H1 (cell line): ENCODE measurements around the gene ST8SIA5. TPM values are rescaled to one million over a fixed set of nuclear protein-coding genes. Genes with fewer than 3 reads are reported as not detected.

Experiments
- CTCF ChIA-PET: fragments of 300-600 bp; sonication (Branson Sonifier 250); formaldehyde crosslinking; loops from one replicate; lab custom pipeline; 2021; ENCODE audit not compliant: partially characterized antibody; lab: Charles Lee
- POLR2A ChIA-PET: fragments of 300-600 bp; sonication (Branson Sonifier 250); formaldehyde crosslinking; loops from one replicate; lab custom pipeline; 2021; ENCODE audit warnings: inconsistent platforms; ENCODE audit not compliant: partially characterized antibody; lab: Charles Lee
- DNase-seq, 2 experiments: peaks; one replicate each; pipeline versions ENCODE4 v3.0.0 to v3.0.0-alpha.2; 2010 to 2022; ENCODE audit warnings: low spot score in 2 of 2, low read depth in 1 of 2, mixed read lengths in 1 of 2
- FAIRE-seq: peaks from 2 replicates; lab custom pipeline; 2011; peaks lifted over from hg19 to GRCh38; lab: Jason Lieb, UNC
- H2AFZ ChIP-seq: 2 replicates; pipeline ENCODE4 v1.8.1; 2012; ENCODE audit warnings: low read length, inconsistent platforms
- H2AK5ac ChIP-seq: 2 replicates; pipeline ENCODE4 v1.6.1; 2013; ENCODE audit warnings: low read depth, low read length
- H2BK120ac ChIP-seq: replicated peaks from 2 replicates; pipeline ENCODE3; 2013; ENCODE audit warnings: low read depth, low read length, inconsistent platforms
- H2BK12ac ChIP-seq: 2 replicates; pipeline ENCODE4 v1.6.1; 2013; ENCODE audit warnings: low read depth, low read length
- H2BK15ac ChIP-seq: 2 replicates; pipeline ENCODE4 v1.6.1; 2013; ENCODE audit warnings: low read length
- H2BK20ac ChIP-seq: 2 replicates; pipeline ENCODE4 v1.6.1; 2013; ENCODE audit warnings: low read length
- H2BK5ac ChIP-seq: 2 replicates; pipeline ENCODE4 v1.6.1; 2013; ENCODE audit warnings: low read depth, low read length
- H3K14ac ChIP-seq: 2 replicates; pipeline ENCODE4 v1.6.1; 2013; ENCODE audit warnings: inconsistent platforms; ENCODE audit not compliant: insufficient read length
- H3K18ac ChIP-seq: 2 replicates; pipeline ENCODE4 v1.6.1; 2013; ENCODE audit warnings: low read length; ENCODE audit errors: extremely low read depth
- H3K23ac ChIP-seq: 2 replicates; pipeline ENCODE4 v1.6.1; 2013; ENCODE audit warnings: inconsistent platforms; ENCODE audit not compliant: insufficient read length
- H3K23me2 ChIP-seq: 2 replicates; pipeline ENCODE4 v1.6.1; 2013; ENCODE audit warnings: low read depth, low read length
- H3K27ac ChIP-seq: 2 replicates; pipeline ENCODE4 v1.6.1; 2011; ENCODE audit warnings: low read depth, low read length, inconsistent platforms
- H3K27me3 ChIP-seq, 4 experiments: replicated peaks in 1 of 4; 1 replicate in 1 of 4; 2 replicates in 3 of 4; pipeline versions ENCODE4 v1.6.1 to v1.8.1; 2011 to 2013; ENCODE audit warnings: low read length in 3 of 4, mild to moderate bottlenecking in 3 of 4, inconsistent platforms in 2 of 4, mixed read lengths in 2 of 4, moderate library complexity in 1 of 4; ENCODE audit not compliant: control insufficient read depth in 3 of 4, insufficient read depth in 3 of 4; ENCODE audit errors: extremely low read depth in 1 of 4
- H3K36me3 ChIP-seq, 4 experiments: 2 replicates each; pipeline versions ENCODE4 v1.6.1 to v1.8.1; 2011 to 2013; ENCODE audit warnings: mild to moderate bottlenecking in 4 of 4, low read length in 3 of 4, moderate library complexity in 2 of 4, control low read depth in 1 of 4, inconsistent platforms in 1 of 4; ENCODE audit not compliant: insufficient read depth in 4 of 4, control insufficient read depth in 2 of 4
- H3K4ac ChIP-seq: replicated peaks from 2 replicates; pipeline ENCODE3; 2013; ENCODE audit warnings: low read length, low read depth, mixed read lengths, inconsistent platforms; ENCODE audit not compliant: insufficient read length
- H3K4me1 ChIP-seq, 4 experiments: replicated peaks in 1 of 4; 1 replicate in 1 of 4; 2 replicates in 3 of 4; pipeline versions ENCODE4 v1.6.1 to v1.8.1; 2011 to 2013; ENCODE audit warnings: low read length in 3 of 4, inconsistent platforms in 2 of 4, mixed read lengths in 1 of 4; ENCODE audit not compliant: insufficient read depth in 4 of 4, control insufficient read depth in 3 of 4
- H3K4me2 ChIP-seq, 2 experiments: 2 replicates each; pipeline versions ENCODE4 v1.6.1 to v1.8.1; 2011 to 2013; ENCODE audit warnings: low read depth in 2 of 2, low read length in 2 of 2, control low read depth in 1 of 2, inconsistent platforms in 1 of 2, mild to moderate bottlenecking in 1 of 2; ENCODE audit not compliant: insufficient read depth in 1 of 2
- H3K4me3 ChIP-seq, 4 experiments: fragments of 200-600, 300-600 bp in 1 of 4; sonication (generic), shearing (Covaris generic), sonication (Bioruptor Twin) in 1 of 4; 2 replicates each; pipeline versions ENCODE4 v1.5.1 to v1.8.1; 2011 to 2016; ENCODE audit warnings: low read length in 4 of 4, low read depth in 3 of 4, control low read depth in 2 of 4, inconsistent platforms in 2 of 4, mild to moderate bottlenecking in 2 of 4, mixed read lengths in 1 of 4, moderate library complexity in 1 of 4; ENCODE audit not compliant: insufficient read depth in 2 of 4; ENCODE audit errors: extremely low read depth in 1 of 4
- H3K56ac ChIP-seq: replicated peaks from 2 replicates; pipeline ENCODE3; 2013; ENCODE audit warnings: low read depth, mild to moderate bottlenecking, mixed read lengths, low read length, inconsistent platforms; ENCODE audit not compliant: insufficient read length
- H3K79me1 ChIP-seq: 2 replicates; pipeline ENCODE4 v1.6.1; 2013; ENCODE audit warnings: low read depth, low read length, control low read depth
- H3K79me2 ChIP-seq, 2 experiments: 2 replicates each; pipeline versions ENCODE4 v1.6.1 to v1.8.1; 2012 to 2013; ENCODE audit warnings: low read length in 2 of 2, mild to moderate bottlenecking in 2 of 2, inconsistent platforms in 1 of 2; ENCODE audit not compliant: insufficient read depth in 2 of 2, control insufficient read depth in 1 of 2
- H3K9ac ChIP-seq, 4 experiments: replicated peaks in 1 of 4; 1 replicate in 1 of 4; 2 replicates in 3 of 4; pipeline versions ENCODE4 v1.6.1 to v1.8.1; 2011 to 2013; ENCODE audit warnings: low read depth in 3 of 4, low read length in 3 of 4, control low read depth in 2 of 4, mild to moderate bottlenecking in 2 of 4, moderate library complexity in 2 of 4, inconsistent platforms in 1 of 4; ENCODE audit errors: extremely low read depth in 1 of 4
- H3K9me3 ChIP-seq, 2 experiments: 2 replicates each; pipeline versions ENCODE4 v1.6.1 to v1.8.1; 2012 to 2013; ENCODE audit warnings: mild to moderate bottlenecking in 2 of 2, moderate library complexity in 2 of 2, control low read depth in 1 of 2, inconsistent platforms in 1 of 2, low read depth in 1 of 2, low read length in 1 of 2, mixed read lengths in 1 of 2; ENCODE audit not compliant: insufficient read depth in 2 of 2
- H4K20me1 ChIP-seq, 2 experiments: replicated peaks in 1 of 2; 2 replicates each; pipeline versions ENCODE3 to v1.8.1; 2011 to 2013; ENCODE audit warnings: inconsistent platforms in 2 of 2, low read length in 2 of 2, mild to moderate bottlenecking in 1 of 2; ENCODE audit not compliant: insufficient read depth in 2 of 2, control insufficient read depth in 1 of 2
- H4K5ac ChIP-seq: 2 replicates; pipeline ENCODE4 v1.6.1; 2013; ENCODE audit warnings: low read length, low read depth, mixed read lengths, inconsistent platforms; ENCODE audit not compliant: insufficient read length
- H4K8ac ChIP-seq: 2 replicates; pipeline ENCODE4 v1.8.0; 2013; ENCODE audit warnings: mild to moderate bottlenecking, moderate library complexity, low read length, inconsistent platforms; ENCODE audit not compliant: insufficient read depth; ENCODE audit errors: extremely low read depth
- H4K91ac ChIP-seq: replicated peaks from 2 replicates; pipeline ENCODE3; 2013; ENCODE audit warnings: low read length, mixed read lengths, inconsistent platforms; ENCODE audit not compliant: insufficient read length
- CBX5 ChIP-seq: fragments of 300-800, 300-1000 bp; sonication (generic); IDR thresholded peaks from 2 replicates; pipeline ENCODE4 v1.7.1; 2016; ENCODE audit warnings: antibody characterized with exemption, low read length, low read depth
- CBX8 ChIP-seq: fragments of 300-800, 300-1000 bp; sonication (generic); IDR thresholded peaks from 2 replicates; pipeline ENCODE4 v1.7.1; 2016; ENCODE audit warnings: low read depth, low read length, borderline replicate concordance
- FOSL1 ChIP-seq: IDR thresholded peaks from 2 replicates; pipeline ENCODE4 v1.6.1; 2011; ENCODE audit warnings: mild to moderate bottlenecking, low read depth, low read length, moderate library complexity; ENCODE audit not compliant: insufficient read depth
- RXRA ChIP-seq: IDR thresholded peaks from 2 replicates; pipeline ENCODE4 v1.6.1; 2011; ENCODE audit warnings: low read depth, mild to moderate bottlenecking, low read length, moderate library complexity; ENCODE audit not compliant: insufficient read depth
- SIX5 ChIP-seq: IDR thresholded peaks from 2 replicates; pipeline ENCODE4 v1.6.1; 2011; ENCODE audit warnings: mild to moderate bottlenecking, low read depth, low read length
- SP1 ChIP-seq: IDR thresholded peaks from 2 replicates; pipeline ENCODE4 v1.6.1; 2011; ENCODE audit warnings: low read depth, low read length
- WGBS, 2 experiments: shearing (Covaris generic) in 1 of 2; methylation state at CpG; one replicate each; pipeline versions ENCODE4 v1.1.6 to v1.1.7; 2013 to 2015; ENCODE audit warnings: low lambda C conversion rate in 2 of 2, mixed read lengths in 2 of 2, inconsistent platforms in 1 of 2, low coverage in 1 of 2, missing lambda C conversion rate in 1 of 2; ENCODE audit not compliant: insufficient replicate concordance in 2 of 2, insufficient coverage in 1 of 2, insufficient read length in 1 of 2; ENCODE audit errors: extremely low coverage in 1 of 2, missing lambda C conversion rate in 1 of 2; 5-methylcytosine and 5-hydroxymethylcytosine counted together
- polyA plus RNA-seq, 7 experiments: library from polyadenylated mRNA; depleted of rRNA in 3 of 7; stranded (reverse) in 5 of 7; unstranded in 2 of 7; fragments of >200 nt in 5 of 7; fragments of 200-250 nt in 2 of 7; gene quantifications; 1 replicate in 5 of 7; 2 replicates in 1 of 7; 4 replicates in 1 of 7; pipeline versions ENCODE4 v1.2.1 to v1.2.3, GENCODE V29; 2011 to 2013; ENCODE audit warnings: missing spikeins in 2 of 7, mixed read lengths in 2 of 7
- total RNA-seq: library from RNA; stranded (reverse); fragmentation: NEBNext Ultra II Directional; extraction: Animal tissue kit (Norgen Biotek cat#: 25700); gene quantifications from 2 replicates; pipeline ENCODE4 v1.2.1, GENCODE V29; 2021

Gene ST8SIA5
- total and polyA plus RNA-seq, 2 of the 8 experiments (the other 6 are each of a cell fraction or from before 2014, with no cell fraction given), result 2.4 to 6.3 TPM

DNA sequence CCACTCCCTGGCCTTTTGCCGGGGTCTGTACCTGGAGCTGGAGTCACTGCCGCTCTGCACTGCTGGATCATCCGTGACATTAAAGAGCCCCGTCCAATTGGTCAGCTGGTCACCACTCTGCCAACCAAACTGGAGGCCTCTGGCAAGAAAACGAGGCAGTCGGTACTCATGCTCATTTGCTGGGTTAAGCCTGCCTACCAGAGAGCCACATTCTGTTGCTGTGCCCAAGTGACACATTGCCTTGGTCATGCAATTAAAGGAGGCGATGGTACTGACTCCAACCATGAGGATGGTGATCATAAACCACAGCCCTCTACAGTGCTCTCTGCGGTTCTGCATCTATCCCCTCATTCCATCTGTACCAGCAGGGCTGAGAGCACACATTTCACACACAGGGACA lies 35.5 kb downstream of the ST8SIA5 start:
- no peak overlapping the region for H2BK20ac ChIP-seq

More for the DNA sequence above, 35.5 kb downstream of the ST8SIA5 start:
- no peak overlapping the region for H4K8ac ChIP-seq
- no peak overlapping the region for H3K23ac ChIP-seq
- H3K4me3 ChIP-seq, result no peak overlapping the region
- CTCF ChIA-PET, result interaction anchor here (1.0 to 1.8 kb wide), 3 partner anchors 34 to 73 kb away, joined by 3 to 4 read pairs (median 4); no protein-coding TSS in a partner anchor
- H3K36me3 ChIP-seq, result no peaks in the 10 kb centered on the region
- 95% methylated on average over 8 of the region's 8 CpGs; no CpG with 5 or more reads in 1 of the 2 experiments for WGBS, 2 experiments
- no peak overlapping the region for H3K18ac ChIP-seq
- peaks cover 0 to 3% (median 0%) of the 10 kb centered on the region in 4 experiments; a peak in 1 of 7 replicates for H3K4me1 ChIP-seq
- no peak overlapping the region for H2AFZ ChIP-seq
- no peak overlapping the region for H3K4ac ChIP-seq
- H3K14ac ChIP-seq, result no peak overlapping the region
- TF ChIP-seq CBX5 (no peak), CBX8 (no peak), SP1 (no peak), FOSL1 (no peak), RXRA (no peak), SIX5 (no peak)
- H4K5ac ChIP-seq, result no peak overlapping the region
- POLR2A ChIA-PET, result no interaction called here
- H3K23me2 ChIP-seq, result no peaks in the 10 kb centered on the region
- H2AK5ac ChIP-seq, result no peak overlapping the region
- no peaks in the 10 kb centered on the region for H3K79me2 ChIP-seq
- FAIRE-seq (no peak), DNase-seq (no peak)
- H4K91ac ChIP-seq, result no peak overlapping the region
- no peaks in the 10 kb centered on the region for H3K27me3 ChIP-seq
- H3K9ac ChIP-seq, result no peak overlapping the region
- no peak overlapping the region for H3K56ac ChIP-seq
- H2BK120ac ChIP-seq, result no peak overlapping the region
- H3K79me1 ChIP-seq, result no peaks in the 10 kb centered on the region
- H2BK15ac ChIP-seq, result no peak overlapping the region
- no peak overlapping the region for H2BK5ac ChIP-seq
- no peaks in the 10 kb centered on the region for H4K20me1 ChIP-seq
- no peaks in the 10 kb centered on the region for H3K9me3 ChIP-seq
- no peak overlapping the region for H3K4me2 ChIP-seq
- no peak overlapping the region for H2BK12ac ChIP-seq
- no peak overlapping the region for H3K27ac ChIP-seq
